IPS-15b (cell line): ENCODE data around the gene FAM171A2.
A peak's percentile ranks its signal among the peaks of the same experiment; 100 is the strongest.
"Not testable (repeated sequence)": the region's sequence is repeated elsewhere in the genome, so short reads cannot be mapped to it uniquely, and the experiment has no call there.

Source experiments
- H3K27me3 ChIP-seq: one replicate; pipeline ENCODE4 v1.6.1; 2013; ENCODE audit warnings: low read length; ENCODE audit not compliant: control insufficient read depth, insufficient read depth
- H3K36me3 ChIP-seq: one replicate; pipeline ENCODE4 v1.6.1; 2013; ENCODE audit warnings: low read length; ENCODE audit not compliant: control insufficient read depth, insufficient read depth
- H3K4me1 ChIP-seq: one replicate; pipeline ENCODE4 v1.6.1; 2013; ENCODE audit warnings: mild to moderate bottlenecking, low read length; ENCODE audit not compliant: control insufficient read depth, insufficient read depth
- H3K4me3 ChIP-seq: one replicate; pipeline ENCODE4 v1.5.1; 2013; ENCODE audit warnings: low read depth, low read length
- H3K9ac ChIP-seq: one replicate; pipeline ENCODE4 v1.6.1; 2013; ENCODE audit warnings: low read depth, mild to moderate bottlenecking, low read length
- H3K9me3 ChIP-seq: one replicate; pipeline ENCODE4 v1.6.1; 2013; ENCODE audit warnings: mild to moderate bottlenecking, low read length; ENCODE audit not compliant: control insufficient read depth, insufficient read depth

FAM171A2 gene

GRCh38 chr17:44335564-44335963, 28.1 kb downstream of the FAM171A2 start:
- H3K4me3 ChIP-seq = no peak overlapping the region

GRCh38 chr17:44334727-44335126, 28.9 kb downstream of the FAM171A2 start:
- Histone ChIP-seq H3K36me3 (no peaks in the 10 kb centered on the region), H3K9me3 (no peaks in the 10 kb centered on the region), H3K9ac (no peak overlapping the region), H3K4me3 (no peak overlapping the region), H3K27me3 (no peaks in the 10 kb centered on the region), H3K4me1 (peaks cover 6% of the 10 kb centered on the region)

More at GRCh38 chr17:44335564-44335963, 28.1 kb downstream of the FAM171A2 start:
- Histone ChIP-seq H3K36me3 (no peaks in the 10 kb centered on the region), H3K4me1 (peaks cover 6% of the 10 kb centered on the region), H3K9ac (no peak overlapping the region), H3K9me3 (no peaks in the 10 kb centered on the region), H3K27me3 (no peaks in the 10 kb centered on the region)

- Histone ChIP-seq H3K27me3 (no peaks in the 10 kb centered on the region), H3K9me3 (no peaks in the 10 kb centered on the region), H3K9ac (no peak overlapping the region), H3K36me3 (no peaks in the 10 kb centered on the region), H3K4me3 (no peak overlapping the region), H3K4me1 (peaks cover 6% of the 10 kb centered on the region)
Observed at GRCh38 chr17:44334315-44334714, 29.3 kb downstream of the FAM171A2 start.

GRCh38 chr17:44333371-44333770, 30.3 kb downstream of the FAM171A2 start:
- Histone ChIP-seq H3K9me3 (no peaks in the 10 kb centered on the region), H3K27me3 (no peaks in the 10 kb centered on the region), H3K36me3 (no peaks in the 10 kb centered on the region), H3K4me1 (peaks cover 6% of the 10 kb centered on the region), H3K4me3 (no peak overlapping the region), H3K9ac (no peak overlapping the region)

- Histone ChIP-seq H3K27me3 (peaks cover 2% of the 10 kb centered on the region), H3K4me3 (no peak overlapping the region)
Observed at GRCh38 chr17:44331249-44331760, 32.3 kb downstream of the FAM171A2 start.

GRCh38 chr17:44330263-44330662, 33.4 kb downstream of the FAM171A2 start:
- not testable (repeated sequence) for H3K9ac ChIP-seq, H3K4me3 ChIP-seq, H3K27me3 ChIP-seq, H3K36me3 ChIP-seq, H3K4me1 ChIP-seq, H3K9me3 ChIP-seq

More at GRCh38 chr17:44331249-44331760, 32.3 kb downstream of the FAM171A2 start:
- no peak overlapping the region for H3K9ac ChIP-seq
- H3K9me3 ChIP-seq = no peaks in the 10 kb centered on the region
- H3K36me3 ChIP-seq = no peaks in the 10 kb centered on the region
- peaks cover 6% of the 10 kb centered on the region for H3K4me1 ChIP-seq

GRCh38 chr17:44329516-44329915, 34.1 kb downstream of the FAM171A2 start:
- not testable (repeated sequence) for H3K36me3 ChIP-seq, H3K27me3 ChIP-seq, H3K4me3 ChIP-seq, H3K4me1 ChIP-seq, H3K9me3 ChIP-seq, H3K9ac ChIP-seq

- Histone ChIP-seq H3K9me3 (no peaks in the 10 kb centered on the region), H3K9ac (no peak overlapping the region), H3K36me3 (no peaks in the 10 kb centered on the region), H3K4me3 (no peak overlapping the region), H3K27me3 (peaks cover 2% of the 10 kb centered on the region), H3K4me1 (no peaks in the 10 kb centered on the region)
Observed at GRCh38 chr17:44327715-44328449, 35.8 kb downstream of the FAM171A2 start.

- Histone ChIP-seq H3K4me1 (no peaks in the 10 kb centered on the region), H3K27me3 (peaks cover 2% of the 10 kb centered on the region), H3K36me3 (peaks cover 8% of the 10 kb centered on the region), H3K9ac (no peak overlapping the region), H3K9me3 (no peaks in the 10 kb centered on the region), H3K4me3 (peak overlapping the region; percentile 22)
Observed at GRCh38 chr17:44326861-44327444, 36.7 kb downstream of the FAM171A2 start.

- peaks cover 2% of the 10 kb centered on the region for H3K27me3 ChIP-seq
- no peaks in the 10 kb centered on the region for H3K9me3 ChIP-seq
- H3K4me1 ChIP-seq = no peaks in the 10 kb centered on the region
- H3K4me3 ChIP-seq = peak within 1 kb of the TSS; percentile 84
- peaks cover 29% of the 10 kb centered on the region for H3K36me3 ChIP-seq
- peak within 1 kb of the TSS; percentile 83 for H3K9ac ChIP-seq
Observed at GRCh38 chr17:44324571-44325275, 38.9 kb downstream of the FAM171A2 start, which contains the start of gene SLC25A39. TSS of gene SLC25A39 (minus strand) at chr17:44324823. CDS start at chr17:44323562, 1,261 bp downstream.

- no peaks in the 10 kb centered on the region for H3K9me3 ChIP-seq
- peak overlapping the region; percentile 83 for H3K9ac ChIP-seq
- no peaks in the 10 kb centered on the region for H3K4me1 ChIP-seq
- H3K36me3 ChIP-seq = peaks cover 34% of the 10 kb centered on the region
- peaks cover 2% of the 10 kb centered on the region for H3K27me3 ChIP-seq
- peak overlapping the region; percentile 84 for H3K4me3 ChIP-seq
Observed at GRCh38 chr17:44324092-44324570, 39.5 kb downstream of the FAM171A2 start.
